ENCODE measurements around the gene GLE1. TPM values are rescaled to one million over a fixed set of nuclear protein-coding genes. Genes with fewer than 3 reads are reported as not detected.
A peak's percentile ranks its signal among the peaks of the same experiment; 100 is the strongest.

The GLE1 gene
- polyA plus RNA-seq, 3 donors, result 16.0 to 31.2 (median 22.2) TPM

DNA sequence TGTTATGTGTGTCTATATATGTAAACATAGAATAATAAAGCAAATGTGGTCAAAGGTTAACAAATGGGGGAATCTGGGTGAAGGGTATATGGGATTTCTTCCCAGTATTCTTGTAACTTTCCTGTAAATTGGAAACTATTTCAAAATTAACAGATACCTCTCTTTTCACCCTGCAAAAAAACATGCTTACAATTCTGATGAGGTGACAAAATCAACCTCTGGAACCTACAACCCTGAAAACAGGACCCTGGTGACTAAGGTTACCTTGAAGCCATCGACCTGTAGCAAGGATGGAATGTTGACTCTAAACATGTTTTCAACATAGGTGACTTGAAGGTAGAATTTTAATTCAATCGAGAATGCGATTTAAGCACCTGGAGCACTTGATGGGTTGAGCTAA lies 42.0 kb downstream of the GLE1 start:
- H3K9ac ChIP-seq (ENCODE audit: insufficient read depth, low read length, poor library complexity, severe bottlenecking), result no peak overlapping the region
- H3K27me3 ChIP-seq (ENCODE audit: control insufficient read depth in 2 of 2, insufficient read depth in 2 of 2, low read length in 2 of 2), result no peaks in the 10 kb centered on the region
- peaks cover 12 to 22% of the 10 kb centered on the region in 2 donors for H3K36me3 ChIP-seq (replicated peaks in 1 of 2; ENCODE audit: control insufficient read depth in 1 of 2, insufficient read depth in 2 of 2, low read length in 2 of 2)
- H3K4me3 Mint-ChIP-seq, result no peak overlapping the region
- H3K27me3 Mint-ChIP-seq (ENCODE audit: low read depth in 3 of 3), result no peaks in the 10 kb centered on the region
- H3K4me1 Mint-ChIP-seq, result peaks cover 19% of the 10 kb centered on the region
- no peak overlapping the region for H2AFZ ChIP-seq (ENCODE audit: insufficient read depth, low read depth, low read length, poor library complexity, severe bottlenecking)
- no peaks in the 10 kb centered on the region for H4K20me1 ChIP-seq (ENCODE audit: insufficient read depth, low read length)
- DNase-seq, result no peak
- WGBS (ENCODE audit: insufficient coverage), result 100% methylated on average over 2 of the region's 3 CpGs
- H3K9me3 Mint-ChIP-seq, result peaks cover 0 to 3% (median 0%) of the 10 kb centered on the region in 7 donors
- H3K36me3 Mint-ChIP-seq, result peaks cover 19 to 23% of the 10 kb centered on the region in 2 donors
- peaks cover 12 to 14% of the 10 kb centered on the region in 2 donors for H3K4me1 ChIP-seq (ENCODE audit: control insufficient read depth in 1 of 2, insufficient read depth in 2 of 2, low read length in 2 of 2)
- no peak overlapping the region for H3K4me2 ChIP-seq (replicated peaks; ENCODE audit: extremely low read depth, low read length, poor library complexity, severe bottlenecking)
- intact Hi-C loops (cut with micrococcal nuclease), result no loop called here
- no peaks in the 10 kb centered on the region for H3K79me2 ChIP-seq (ENCODE audit: insufficient read depth, low read length)
- no peak overlapping the region for H3K27ac ChIP-seq (ENCODE audit: low read depth in 1 of 2, low read length in 2 of 2)
- H3K9me3 ChIP-seq (replicated peaks in 1 of 2; ENCODE audit: control insufficient read depth in 1 of 2, insufficient read depth in 1 of 2, low read length in 2 of 2), result no peaks in the 10 kb centered on the region
- no peak overlapping the region for H3K27ac Mint-ChIP-seq
- H3K4me3 ChIP-seq (replicated peaks in 1 of 3; ENCODE audit: low read depth in 2 of 3, low read length in 3 of 3), result no peak overlapping the region
- TF ChIP-seq, protein P1, sequence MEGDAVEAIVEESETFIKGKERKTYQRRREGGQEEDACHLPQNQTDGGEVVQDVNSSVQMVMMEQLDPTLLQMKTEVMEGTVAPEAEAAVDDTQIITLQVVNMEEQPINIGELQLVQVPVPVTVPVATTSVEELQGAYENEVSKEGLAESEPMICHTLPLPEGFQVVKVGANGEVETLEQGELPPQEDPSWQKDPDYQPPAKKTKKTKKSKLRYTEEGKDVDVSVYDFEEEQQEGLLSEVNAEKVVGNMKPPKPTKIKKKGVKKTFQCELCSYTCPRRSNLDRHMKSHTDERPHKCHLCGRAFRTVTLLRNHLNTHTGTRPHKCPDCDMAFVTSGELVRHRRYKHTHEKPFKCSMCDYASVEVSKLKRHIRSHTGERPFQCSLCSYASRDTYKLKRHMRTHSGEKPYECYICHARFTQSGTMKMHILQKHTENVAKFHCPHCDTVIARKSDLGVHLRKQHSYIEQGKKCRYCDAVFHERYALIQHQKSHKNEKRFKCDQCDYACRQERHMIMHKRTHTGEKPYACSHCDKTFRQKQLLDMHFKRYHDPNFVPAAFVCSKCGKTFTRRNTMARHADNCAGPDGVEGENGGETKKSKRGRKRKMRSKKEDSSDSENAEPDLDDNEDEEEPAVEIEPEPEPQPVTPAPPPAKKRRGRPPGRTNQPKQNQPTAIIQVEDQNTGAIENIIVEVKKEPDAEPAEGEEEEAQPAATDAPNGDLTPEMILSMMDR (IDR thresholded peaks at IDR 0.05), result no peak

DNA sequence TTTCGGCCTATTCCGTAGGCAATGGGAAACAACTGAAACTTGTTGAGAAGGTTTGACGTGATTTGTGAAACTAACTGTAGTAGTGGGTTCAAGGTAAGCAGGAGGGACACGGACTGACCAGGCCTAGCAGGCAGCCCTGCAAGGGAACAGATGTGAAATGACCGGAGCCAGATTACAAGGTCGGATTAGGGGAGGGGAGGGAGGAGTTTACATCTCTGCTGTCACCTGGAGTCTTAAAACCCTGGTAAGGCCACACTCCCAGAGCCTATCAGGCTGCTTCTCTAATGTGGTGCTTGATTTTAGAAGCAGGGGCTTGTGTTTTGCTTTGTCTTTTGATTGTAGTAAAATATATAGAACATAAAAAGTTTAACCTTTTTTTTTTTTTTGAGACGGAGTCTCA lies 44.4 kb downstream of the GLE1 start:
- Histone ChIP-seq H3K79me2 (ENCODE audit: insufficient read depth, low read length) (peaks cover 11% of the 10 kb centered on the region), H3K4me3 (replicated peaks in 1 of 3; ENCODE audit: low read depth in 2 of 3, low read length in 3 of 3) (no peak overlapping the region), H3K9me3 (replicated peaks in 1 of 2; ENCODE audit: control insufficient read depth in 1 of 2, insufficient read depth in 1 of 2, low read length in 2 of 2) (no peaks in the 10 kb centered on the region), H3K9ac (ENCODE audit: insufficient read depth, low read length, poor library complexity, severe bottlenecking) (no peak overlapping the region), H3K36me3 (replicated peaks in 1 of 2; ENCODE audit: control insufficient read depth in 1 of 2, insufficient read depth in 2 of 2, low read length in 2 of 2) (peaks cover 0 to under 1% of the 10 kb centered on the region in 2 donors), H2AFZ (ENCODE audit: insufficient read depth, low read depth, low read length, poor library complexity, severe bottlenecking) (no peak overlapping the region), H3K27ac (ENCODE audit: low read depth in 1 of 2, low read length in 2 of 2) (no peak overlapping the region), H3K4me2 (replicated peaks; ENCODE audit: extremely low read depth, low read length, poor library complexity, severe bottlenecking) (no peak overlapping the region), H3K4me1 (ENCODE audit: control insufficient read depth in 1 of 2, insufficient read depth in 2 of 2, low read length in 2 of 2) (peaks cover 25 to 29% of the 10 kb centered on the region in 2 donors), H3K27me3 (ENCODE audit: control insufficient read depth in 2 of 2, insufficient read depth in 2 of 2, low read length in 2 of 2) (no peaks in the 10 kb centered on the region), H4K20me1 (ENCODE audit: insufficient read depth, low read length) (peaks cover 2% of the 10 kb centered on the region)
- intact Hi-C loops (cut with micrococcal nuclease), result no loop called here
- peaks cover 2 to 3% of the 10 kb centered on the region in 2 donors for H3K36me3 Mint-ChIP-seq
- peaks cover 0 to 3% (median 0%) of the 10 kb centered on the region in 7 donors for H3K9me3 Mint-ChIP-seq
- H3K27me3 Mint-ChIP-seq (ENCODE audit: low read depth in 3 of 3), result no peaks in the 10 kb centered on the region
- DNase-seq, result no peak
- H3K4me3 Mint-ChIP-seq, result no peak overlapping the region
- WGBS (ENCODE audit: insufficient coverage), result 98% methylated on average over 5 of the region's 7 CpGs
- peak overlapping the region in 4 of 7 donors; percentile 2 to 47 (median 14) for H3K27ac Mint-ChIP-seq
- H3K4me1 Mint-ChIP-seq, result peaks cover 24% of the 10 kb centered on the region
- TF ChIP-seq, protein P1 (IDR thresholded peaks at IDR 0.05), result no peak

All from CD14-positive monocyte (primary cell).